Measurements from ENCODE around the gene TOLLIP.

DNA sequence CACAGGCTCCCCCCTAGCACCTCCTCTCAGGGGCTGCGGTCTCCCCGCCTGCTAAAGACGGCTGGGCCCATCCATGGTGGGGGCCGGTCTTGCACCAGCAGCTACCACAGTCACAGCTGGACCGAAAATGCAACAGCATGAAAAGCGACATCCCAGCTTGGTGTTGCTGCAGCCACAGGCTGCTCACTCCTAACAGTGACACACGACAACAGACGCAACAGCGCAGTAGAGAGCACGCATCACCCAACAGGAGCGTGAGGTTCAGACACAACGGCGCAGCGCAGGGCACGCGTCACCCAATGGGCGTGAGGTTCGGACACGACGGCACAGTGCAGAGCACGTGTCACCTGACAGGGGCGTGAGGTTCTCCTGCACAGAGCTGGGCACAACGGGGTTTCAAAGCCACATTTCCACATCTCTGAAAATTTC, 24.1 kb downstream of the TOLLIP start:
- TF ChIP-seq CTCF (IDR thresholded peaks at IDR 0.05), result no peak
- no peak for TF ChIP-seq EP300 (IDR thresholded peaks at IDR 0.05)

All from ovary (tissue), 3 donors.